ENCODE data around the gene PCDHB3. TPM values are rescaled to one million over a fixed set of nuclear protein-coding genes. Genes with fewer than 3 reads are reported as not detected.

Gene PCDHB3
- 1 to 10 TPM in 3 of 4 donors, under 1 TPM in 1; 0.84 to 1.6 (median 1.3) TPM for total RNA-seq

GRCh38 chr5:141100243-141100805 is at the start of gene PCDHB3:
Gene PCDHB3, plus strand, starts transcription at chr5:141100473. Its CDS starts 177 bp downstream, at chr5:141100650.
- intact Hi-C loops (cut with DNase I; ENCODE audit: low total_unique reads) = no loop called here
- DNase-seq (ENCODE audit: low spot score in 2 of 2) = no peak
- WGBS, 2 donors = 19 to 24% methylated on average over 19 of the region's 19 CpGs
- TF ChIP-seq POLR2A (IDR thresholded peaks at IDR 0.05) (no peak), CTCF (IDR thresholded peaks at IDR 0.05) (no peak)
- H3K4me3 ChIP-seq (ENCODE audit: low read depth, poor library complexity, severe bottlenecking) = no peak within 1 kb of the TSS

- no peak for DNase-seq (ENCODE audit: low spot score in 2 of 2)
- no peak within 1 kb of the TSS for H3K4me3 ChIP-seq (ENCODE audit: low read depth, poor library complexity, severe bottlenecking)
- intact Hi-C loops (cut with DNase I; ENCODE audit: low total_unique reads) = no loop called here
- WGBS, 2 donors = 19 to 20% methylated on average over 20 of the region's 20 CpGs
- TF ChIP-seq POLR2A (IDR thresholded peaks at IDR 0.05) = no peak
- no peak for TF ChIP-seq CTCF (IDR thresholded peaks at IDR 0.05)
Measured at GRCh38 chr5:141050622-141051520, 49.4 kb upstream of the PCDHB3 start, which contains the start of gene PCDHB1. Gene PCDHB1, plus strand, starts transcription at chr5:141051374. Its CDS starts 97 bp downstream, at chr5:141051471.

- intact Hi-C loops (cut with DNase I; ENCODE audit: low total_unique reads) = no loop called here
- H3K4me3 ChIP-seq (ENCODE audit: low read depth, poor library complexity, severe bottlenecking) = no peak overlapping the region
- WGBS, 2 donors = 5 to 9% methylated on average over 19 of the region's 19 CpGs
- no peak for DNase-seq (ENCODE audit: low spot score in 2 of 2)
- TF ChIP-seq POLR2A (IDR thresholded peaks at IDR 0.05) (no peak), CTCF (IDR thresholded peaks at IDR 0.05) (no peak)
Measured at GRCh38 chr5:141051521-141051866, 48.8 kb upstream of the PCDHB3 start.

- TF ChIP-seq POLR2A (IDR thresholded peaks at IDR 0.05) = no peak
- intact Hi-C loops (cut with DNase I; ENCODE audit: low total_unique reads) = no loop called here
- no peak for DNase-seq (ENCODE audit: low spot score in 2 of 2)
- no peak overlapping the region for H3K4me3 ChIP-seq (ENCODE audit: low read depth, poor library complexity, severe bottlenecking)
- WGBS, 2 donors = 45 to 51% methylated on average over 17 of the region's 17 CpGs
Measured at GRCh38 chr5:141077826-141078225, 22.4 kb upstream of the PCDHB3 start.

- DNase-seq (ENCODE audit: low spot score in 2 of 2) = no peak
- intact Hi-C loops (cut with DNase I; ENCODE audit: low total_unique reads) = no loop called here
- no peak overlapping the region for H3K4me3 ChIP-seq (ENCODE audit: low read depth, poor library complexity, severe bottlenecking)
- TF ChIP-seq POLR2A (IDR thresholded peaks at IDR 0.05) = no peak
- no peak for TF ChIP-seq CTCF (IDR thresholded peaks at IDR 0.05)
Measured at GRCh38 chr5:141082228-141082627, 18.0 kb upstream of the PCDHB3 start.

- TF ChIP-seq POLR2A (IDR thresholded peaks at IDR 0.05) (no peak), CTCF (IDR thresholded peaks at IDR 0.05) (no peak)
- intact Hi-C loops (cut with DNase I; ENCODE audit: low total_unique reads) = no loop called here
- H3K4me3 ChIP-seq (ENCODE audit: low read depth, poor library complexity, severe bottlenecking) = no peak overlapping the region
- WGBS, 2 donors = 15 to 18% methylated on average over 21 of the region's 21 CpGs
- no peak for DNase-seq (ENCODE audit: low spot score in 2 of 2)
Measured at GRCh38 chr5:141084487-141084989, 15.7 kb upstream of the PCDHB3 start.
